ENCODE results near the gene ESR2.
A peak's percentile ranks its signal among the peaks of the same experiment; 100 is the strongest.
"Not testable (repeated sequence)": the region's sequence is repeated elsewhere in the genome, so short reads cannot be mapped to it uniquely, and the experiment has no call there.

Gene ESR2

DNA sequence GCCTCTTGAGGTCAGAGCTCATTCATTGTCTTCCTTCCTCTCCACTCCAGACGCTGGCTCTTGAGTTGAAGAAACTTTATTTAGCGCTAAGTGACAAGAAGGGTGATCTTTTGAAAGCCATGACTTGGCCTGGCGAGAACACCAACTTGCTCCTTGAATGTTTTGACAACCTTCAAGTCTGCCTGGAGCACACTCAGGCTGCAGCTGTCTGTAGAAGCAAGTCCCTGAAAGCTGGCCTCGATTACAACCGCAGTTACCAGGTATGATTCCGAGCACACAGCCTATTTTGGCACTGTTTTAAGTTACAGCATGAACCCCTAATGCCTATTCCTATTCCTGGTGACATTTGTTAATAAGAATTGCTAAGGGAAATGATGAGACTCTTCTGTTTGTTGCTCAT lies 167.6 kb downstream of the ESR2 start:
- DNase-seq (ENCODE audit: low read depth): no peak

DNA sequence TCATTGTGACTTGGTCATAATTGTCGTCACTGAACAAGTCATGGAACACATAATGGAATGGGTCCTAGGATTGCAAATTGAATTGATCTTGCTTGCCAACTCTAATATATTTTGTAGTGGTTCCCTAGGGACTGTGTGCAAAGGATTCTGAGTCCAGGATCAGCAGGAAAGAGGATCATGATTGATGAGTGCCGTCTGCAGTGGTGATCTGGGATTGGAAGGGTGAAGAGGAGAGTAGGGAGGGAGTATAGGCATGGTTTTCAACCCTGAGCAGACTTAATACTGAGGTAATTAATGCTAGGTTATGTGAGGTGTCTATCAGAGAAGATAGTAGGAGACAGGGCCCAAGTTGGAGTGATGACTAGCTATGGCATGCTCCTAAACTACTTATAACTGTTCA lies 168.9 kb downstream of the ESR2 start:
- no peak for DNase-seq (ENCODE audit: low read depth)

DNA sequence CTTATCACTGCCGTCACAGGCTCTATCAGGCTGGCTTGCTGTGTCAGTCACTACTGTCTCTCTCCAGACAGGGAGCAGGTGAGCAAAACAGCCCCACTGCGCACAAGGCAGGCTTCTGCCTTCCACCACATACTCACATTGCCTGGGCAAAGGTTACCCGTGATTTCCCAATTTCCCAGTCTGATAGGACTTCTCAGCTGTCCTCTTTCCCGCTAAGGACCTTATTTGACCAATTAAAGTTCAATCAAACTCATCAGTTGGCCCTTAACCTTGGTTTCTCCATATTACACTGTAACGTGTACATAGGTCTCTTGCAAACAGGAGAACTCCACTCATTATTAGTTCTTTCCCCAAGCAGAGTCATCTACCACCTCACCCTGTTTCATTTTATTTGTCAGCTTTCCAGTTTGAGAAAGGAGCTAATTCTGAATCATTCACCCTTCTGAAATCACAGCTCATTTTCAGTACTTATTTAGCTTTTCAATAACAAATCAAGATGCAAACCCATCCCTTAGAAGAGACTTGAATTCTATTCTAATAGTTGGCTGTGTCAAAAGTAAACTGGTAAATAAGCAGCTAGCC lies 170.8 kb downstream of the ESR2 start:
- DNase-seq (ENCODE audit: low read depth): no peak

DNA sequence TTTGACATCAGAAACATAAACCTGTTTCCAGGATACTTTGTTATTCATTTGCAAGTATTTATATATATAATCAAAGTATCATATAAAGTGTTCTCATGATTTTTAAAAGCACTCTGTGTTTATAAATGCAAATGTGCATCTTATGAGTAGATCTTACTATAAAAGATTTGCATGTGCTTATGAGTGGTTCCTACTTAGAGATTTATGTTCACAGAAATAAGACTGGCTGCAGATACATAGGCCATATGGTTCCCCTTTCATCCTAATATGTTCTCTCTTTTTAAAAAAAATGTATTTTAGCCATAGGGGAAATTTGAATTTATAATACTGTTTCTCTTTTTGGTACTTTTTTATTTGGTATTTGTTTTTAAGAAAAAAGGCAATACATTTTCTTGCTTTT lies 174.2 kb downstream of the ESR2 start:
- DNase-seq (ENCODE audit: low read depth): no peak

DNA sequence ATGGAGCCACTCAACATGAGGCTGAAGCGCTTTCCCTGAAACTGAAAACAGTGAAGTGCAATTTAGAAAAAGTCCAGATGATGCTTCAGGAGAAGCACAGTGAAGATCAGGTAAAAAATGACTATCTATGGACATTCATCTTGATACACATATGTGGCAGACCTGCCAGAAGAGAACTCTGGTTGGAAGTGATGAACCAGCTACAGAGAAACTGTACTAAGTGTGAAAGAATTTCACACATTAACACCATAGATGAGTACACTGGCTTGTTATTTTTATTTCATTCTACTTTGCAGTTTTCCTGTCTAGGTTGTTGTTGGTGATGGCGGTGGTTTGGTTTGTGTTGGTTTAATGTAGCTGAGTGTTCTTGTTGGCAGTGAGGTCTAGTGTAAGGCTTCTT lies 174.7 kb downstream of the ESR2 start:
- DNase-seq (ENCODE audit: low read depth): no peak

DNA sequence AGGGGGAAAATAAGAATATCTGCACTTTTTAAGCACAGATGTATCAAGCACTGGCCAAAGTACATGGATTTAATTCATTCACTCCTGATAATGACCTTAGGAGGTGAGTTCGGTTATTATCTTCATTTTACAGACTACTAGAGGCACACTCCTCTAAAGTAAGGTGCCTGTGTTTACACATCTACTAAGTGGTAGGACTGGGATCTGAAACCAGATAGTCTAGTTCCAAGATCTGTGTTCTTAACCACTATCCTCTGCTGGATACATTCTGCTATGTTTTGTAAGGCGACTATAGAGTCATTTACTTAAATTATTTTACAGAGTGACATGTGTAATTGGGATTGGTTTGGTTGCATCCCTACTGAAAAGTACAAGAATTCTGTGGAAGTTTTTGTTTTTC lies 175.3 kb downstream of the ESR2 start:
- DNase-seq (ENCODE audit: low read depth): no peak

DNA sequence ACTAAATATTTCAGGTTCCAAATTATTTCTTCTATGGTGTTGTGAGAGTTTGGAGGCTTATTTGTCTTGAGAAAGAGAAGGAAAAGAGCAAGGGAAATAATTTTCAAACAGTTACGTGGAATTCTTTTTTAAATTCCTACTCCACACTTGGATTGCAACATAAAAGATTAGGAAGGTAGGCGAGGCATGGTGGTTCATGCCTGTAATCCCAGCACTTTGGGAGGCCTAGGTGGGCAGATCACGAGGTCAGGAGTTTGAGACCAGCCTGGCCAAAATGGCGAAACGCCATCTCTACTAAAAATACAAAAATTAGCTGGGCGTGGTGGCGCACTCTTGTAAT lies 175.8 kb downstream of the ESR2 start:
- not testable (repeated sequence) for DNase-seq (ENCODE audit: low read depth)

GRCh38 chr14:64117671-64118402 lies 176.3 kb downstream of the ESR2 start:
- peak; percentile 72 for DNase-seq (ENCODE audit: low read depth)

DNA sequence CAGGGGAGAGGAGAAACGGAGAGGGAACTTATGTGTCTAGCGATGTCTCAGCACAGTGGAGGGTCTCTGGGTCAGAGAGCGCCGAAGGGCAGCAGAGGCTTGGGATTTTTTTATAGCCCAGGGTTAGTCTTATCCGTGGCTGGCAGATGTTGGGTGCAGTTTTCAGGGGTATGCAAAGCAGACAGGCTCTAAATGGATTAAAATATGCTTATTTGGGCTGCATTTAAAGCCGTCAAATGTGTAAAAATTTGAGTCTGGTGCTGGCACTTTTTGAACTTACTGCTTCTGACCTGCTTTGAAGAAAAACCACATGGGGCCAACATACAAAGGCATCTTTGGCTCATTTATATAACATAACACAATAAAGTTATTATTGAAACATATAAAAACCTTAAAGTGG lies 178.8 kb downstream of the ESR2 start:
- no peak for DNase-seq (ENCODE audit: low read depth)

DNA sequence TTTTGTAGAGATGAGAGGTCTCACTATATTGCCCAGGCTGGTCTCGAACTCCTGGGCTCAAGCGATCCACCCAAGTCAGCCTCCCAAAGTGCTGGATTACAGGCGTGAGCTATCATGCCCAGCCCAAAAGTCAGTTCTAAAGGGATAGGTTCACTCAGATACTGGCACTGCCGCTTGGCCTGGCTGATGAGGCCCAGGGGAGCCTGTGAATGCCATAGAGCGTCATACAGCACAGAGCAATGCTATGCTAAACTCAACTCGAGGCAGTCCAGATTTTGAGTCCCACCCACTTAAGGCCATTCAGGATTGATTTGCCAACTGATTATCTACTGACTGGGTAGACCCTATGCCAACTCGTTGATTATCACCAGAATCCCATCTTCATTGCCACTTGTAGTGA lies 179.4 kb downstream of the ESR2 start:
- DNase-seq (ENCODE audit: low read depth): no peak

- no peak for DNase-seq (ENCODE audit: low read depth)
Measured at GRCh38 chr14:64114166-64114565, 180.0 kb downstream of the ESR2 start.

DNA sequence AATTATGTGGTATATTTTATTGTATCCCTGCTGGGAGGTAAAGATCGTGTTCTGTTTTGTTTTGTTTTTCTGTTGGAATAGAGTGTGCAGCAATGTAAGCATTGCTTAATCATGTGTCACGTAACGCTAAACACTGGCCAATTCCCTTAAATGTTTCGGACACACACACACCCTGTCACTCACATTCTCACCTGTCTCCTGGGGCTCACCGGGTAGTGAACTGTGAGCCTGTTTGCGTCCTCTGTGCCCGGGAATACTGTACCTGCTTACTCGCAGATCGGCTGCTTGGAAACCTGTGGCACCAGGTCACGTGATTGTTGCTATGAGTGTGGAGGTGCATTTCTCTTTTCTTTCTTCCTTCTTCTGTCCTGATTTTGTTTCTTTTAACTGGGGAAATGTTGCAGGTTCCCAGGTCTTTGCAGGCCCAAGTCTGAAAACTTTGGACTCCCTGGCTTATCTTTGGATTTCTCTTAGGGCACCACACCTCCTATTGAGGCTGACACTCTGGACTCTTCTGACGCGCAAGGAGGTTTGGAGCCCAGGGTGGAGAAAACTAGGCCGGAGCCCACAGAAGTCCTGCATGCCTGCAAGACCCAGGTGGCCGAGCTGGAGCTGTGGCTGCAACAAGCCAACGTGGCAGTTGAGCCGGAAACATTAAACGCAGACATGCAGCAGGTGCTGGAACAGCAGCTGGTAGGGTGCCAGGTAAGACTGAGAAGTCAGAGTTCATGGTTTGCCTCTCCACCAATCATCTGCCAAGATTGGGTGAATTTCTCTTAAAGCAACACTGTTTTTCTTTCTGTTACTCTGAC lies 181.1 kb downstream of the ESR2 start:
- no peak for DNase-seq (ENCODE audit: low read depth)

DNA sequence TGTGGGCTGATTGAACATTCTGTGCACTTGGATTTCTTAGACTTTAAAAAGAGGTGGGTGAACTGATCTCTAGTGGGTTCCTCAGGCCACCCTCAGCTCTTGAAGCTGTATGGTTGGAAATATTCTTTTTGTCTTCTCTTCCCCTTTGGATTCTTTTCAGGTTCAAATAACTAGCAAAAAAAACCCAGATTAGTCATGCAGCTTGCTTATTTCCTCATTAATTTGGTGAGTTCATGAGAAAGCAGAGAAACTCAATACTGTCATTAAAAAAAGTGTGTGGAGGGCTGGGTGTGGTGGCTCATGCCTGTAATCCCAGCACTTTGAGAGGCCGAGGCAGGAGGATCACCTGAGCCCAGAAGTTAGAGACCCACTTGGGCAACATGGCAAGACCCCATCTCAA lies 183.4 kb downstream of the ESR2 start:
- no peak for DNase-seq (ENCODE audit: low read depth)

GRCh38 chr14:64109819-64110554 lies 184.2 kb downstream of the ESR2 start:
- peak; percentile 34 for DNase-seq (ENCODE audit: low read depth)

- DNase-seq (ENCODE audit: low read depth): no peak
Measured at GRCh38 chr14:64107438-64107837, 186.7 kb downstream of the ESR2 start.

GRCh38 chr14:64098120-64098519 lies 196.1 kb downstream of the ESR2 start:
- DNase-seq (ENCODE audit: low read depth): no peak

- DNase-seq (ENCODE audit: low read depth): peak; percentile 14
Measured at GRCh38 chr14:64095620-64096019, 198.6 kb downstream of the ESR2 start.

DNA sequence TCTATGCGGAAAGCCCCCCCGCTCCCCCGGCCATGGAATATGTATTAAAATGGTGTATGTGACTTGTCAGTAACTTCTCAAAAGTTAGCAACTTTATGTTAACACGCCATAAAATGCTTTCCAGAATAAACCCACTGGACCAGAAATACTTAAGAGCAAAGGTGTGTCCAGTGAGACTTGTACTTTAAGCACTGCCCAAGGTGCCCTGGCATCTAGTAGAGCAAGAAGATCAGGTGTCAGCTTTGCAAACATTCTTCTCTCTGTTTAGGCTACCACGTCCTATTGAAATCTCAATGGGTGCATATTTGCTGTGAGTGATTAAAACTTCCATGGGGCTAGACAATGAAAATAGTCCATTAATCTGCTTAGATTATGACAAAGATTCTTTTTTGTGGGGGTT lies 201.2 kb downstream of the ESR2 start:
- DNase-seq (ENCODE audit: low read depth): no peak

DNA sequence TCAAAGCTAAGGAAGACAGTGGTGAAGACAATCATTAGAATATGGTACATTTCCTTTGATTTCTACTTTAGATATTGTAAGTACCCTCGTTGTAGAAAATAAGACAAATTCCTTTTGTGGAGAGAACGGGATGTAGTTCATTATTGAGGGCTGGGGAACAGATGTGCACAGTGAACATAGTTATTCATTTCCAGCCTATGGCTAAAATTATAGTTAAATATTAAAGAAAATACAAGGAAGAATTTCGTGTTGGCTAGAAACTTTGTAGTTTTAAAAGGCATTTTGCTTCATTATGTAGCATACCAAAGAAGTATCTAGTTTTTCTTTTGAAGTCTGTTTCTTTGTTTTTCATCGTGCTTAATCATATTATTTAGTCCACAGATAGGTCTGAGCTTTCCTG lies 201.8 kb downstream of the ESR2 start:
- DNase-seq (ENCODE audit: low read depth): no peak

GRCh38 chr14:64091217-64091616 lies 203.0 kb downstream of the ESR2 start:
- DNase-seq (ENCODE audit: low read depth): no peak

DNA sequence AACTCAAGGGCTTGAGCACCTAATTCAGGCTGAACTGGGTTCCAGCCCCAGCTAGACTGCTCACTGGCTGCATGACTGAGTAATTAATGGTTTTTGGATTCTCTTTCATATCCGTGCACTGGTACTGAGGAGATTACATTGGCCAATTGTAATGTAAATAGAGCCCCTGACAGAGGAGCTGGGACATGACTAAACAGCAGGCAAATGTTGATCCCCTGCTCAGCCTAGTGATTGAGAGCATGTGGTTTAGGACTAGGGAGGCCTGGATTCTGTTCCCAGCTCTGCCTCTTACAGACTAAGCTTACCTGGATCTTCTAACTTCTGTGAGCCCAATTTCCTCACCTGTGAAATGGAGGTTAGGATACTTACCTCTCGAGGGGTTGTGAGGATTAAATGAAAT lies 204.3 kb downstream of the ESR2 start:
- no peak for DNase-seq (ENCODE audit: low read depth)

DNA sequence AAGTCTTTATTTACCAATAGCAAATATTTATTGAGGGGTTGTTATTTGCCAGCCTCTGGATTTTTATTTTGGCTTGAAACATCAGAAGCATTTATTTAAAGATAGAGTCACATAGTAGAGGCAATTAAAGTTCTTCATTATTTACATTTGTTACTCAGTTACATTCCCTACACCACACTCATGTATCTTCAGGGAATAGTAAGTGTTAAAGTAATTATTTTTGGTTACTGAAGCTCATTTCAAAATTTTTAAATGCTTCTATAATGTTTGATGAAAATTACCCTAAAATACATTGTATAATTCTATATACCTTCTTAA lies 205.6 kb downstream of the ESR2 start:
- no peak for DNase-seq (ENCODE audit: low read depth)

- no peak for DNase-seq (ENCODE audit: low read depth)
Measured at GRCh38 chr14:64082837-64083236, 211.3 kb downstream of the ESR2 start.

All from HS-5 (cell line).